ENCODE results near the gene RIT2.

RIT2 gene

DNA sequence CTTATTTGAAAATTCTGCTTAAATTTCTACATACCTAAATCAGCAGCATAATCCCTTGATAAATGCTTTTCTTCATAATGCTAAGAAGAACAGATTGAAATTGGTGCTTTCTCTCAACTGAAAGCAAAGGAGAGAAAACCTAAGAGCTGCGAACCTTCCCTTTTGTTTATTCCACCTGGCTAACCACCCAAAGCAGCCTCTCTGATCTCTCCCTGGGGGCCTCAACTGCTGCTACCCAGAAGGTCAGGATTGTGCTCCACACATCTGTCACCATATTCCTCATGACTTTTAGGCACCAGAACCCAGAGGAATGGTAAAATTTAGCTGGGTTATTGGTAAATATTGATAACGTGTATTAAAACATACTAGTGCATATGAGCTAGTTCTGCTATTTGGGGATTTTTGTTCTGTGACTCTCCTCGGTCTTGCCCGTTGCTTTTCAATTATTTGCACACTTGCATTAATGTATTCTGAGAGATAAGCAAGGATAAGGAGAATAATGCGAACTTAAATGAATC, 334.1 kb downstream of the RIT2 start:
- no peaks in the 10 kb centered on the region for H3F3A ChIP-seq (ENCODE audit: insufficient read depth)
- no peaks in the 10 kb centered on the region for H3K9me3 ChIP-seq (ENCODE audit: insufficient read depth, low read length)
- no peak for TF ChIP-seq EZH2phosphoT487 (conservative IDR thresholded peaks at IDR 0.05; ENCODE audit: low read length)
- TF ChIP-seq CTCF (IDR thresholded peaks at IDR 0.05; ENCODE audit: insufficient read depth, low read length, poor library complexity, severe bottlenecking) = no peak
- H3K9ac ChIP-seq (ENCODE audit: low read length) = no peak overlapping the region
- no peak overlapping the region for H3K4me3 ChIP-seq (ENCODE audit: insufficient read depth, low read length, poor library complexity, severe bottlenecking)
- no peaks in the 10 kb centered on the region for H3K27me3 ChIP-seq (ENCODE audit: low read length)
- H3K79me2 ChIP-seq (ENCODE audit: insufficient read depth, low read length) = no peaks in the 10 kb centered on the region
- no peak overlapping the region for H3K4me2 ChIP-seq (ENCODE audit: low read depth, low read length, poor library complexity, severe bottlenecking)
- no peaks in the 10 kb centered on the region for H3K9me2 ChIP-seq (replicated peaks; ENCODE audit: insufficient read depth, low read length)
- H4K20me1 ChIP-seq (ENCODE audit: low read depth, low read length) = no peaks in the 10 kb centered on the region
- no peak overlapping the region for H2AFZ ChIP-seq (ENCODE audit: low read depth, low read length, severe bottlenecking)
- no peak overlapping the region for H3K27ac ChIP-seq (ENCODE audit: low read depth, low read length)
- H3K36me3 ChIP-seq (ENCODE audit: low read length) = no peaks in the 10 kb centered on the region

DNA sequence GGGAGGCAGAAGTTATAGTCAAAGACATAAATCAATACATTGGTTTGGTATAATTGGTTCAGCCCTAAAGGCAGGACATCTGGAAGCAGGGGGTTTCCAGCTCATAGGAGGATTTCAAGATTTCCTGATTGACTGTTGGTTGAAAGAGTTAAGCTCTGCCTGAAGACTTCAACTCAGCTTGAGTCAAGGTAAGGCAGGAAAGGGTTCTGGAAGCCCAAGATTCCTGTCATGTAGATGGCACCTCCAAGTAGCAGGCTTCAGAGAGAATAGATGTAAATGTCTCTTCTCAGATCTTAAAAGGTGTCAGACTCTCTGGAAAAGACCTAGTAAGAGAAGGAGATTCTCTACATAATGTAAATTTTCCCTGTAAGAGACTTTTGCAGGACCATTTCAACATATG, 335.3 kb downstream of the RIT2 start:
- no peak overlapping the region for H3K9ac ChIP-seq (ENCODE audit: low read length)
- H3K4me2 ChIP-seq (ENCODE audit: low read depth, low read length, poor library complexity, severe bottlenecking) = no peak overlapping the region
- H3K27ac ChIP-seq (ENCODE audit: low read depth, low read length) = no peak overlapping the region
- H2AFZ ChIP-seq (ENCODE audit: low read depth, low read length, severe bottlenecking) = no peak overlapping the region
- peaks cover 5% of the 10 kb centered on the region; the same call in 1 of the 2 replicates for H3K9me3 ChIP-seq (ENCODE audit: insufficient read depth, low read length)
- no peaks in the 10 kb centered on the region for H3K27me3 ChIP-seq (ENCODE audit: low read length)
- H3F3A ChIP-seq (ENCODE audit: insufficient read depth) = no peaks in the 10 kb centered on the region
- H3K9me2 ChIP-seq (replicated peaks; ENCODE audit: insufficient read depth, low read length) = no peaks in the 10 kb centered on the region
- no peak overlapping the region for H3K4me3 ChIP-seq (ENCODE audit: insufficient read depth, low read length, poor library complexity, severe bottlenecking)
- H3K36me3 ChIP-seq (ENCODE audit: low read length) = no peaks in the 10 kb centered on the region
- no peaks in the 10 kb centered on the region for H4K20me1 ChIP-seq (ENCODE audit: low read depth, low read length)
- no peaks in the 10 kb centered on the region for H3K79me2 ChIP-seq (ENCODE audit: insufficient read depth, low read length)
- TF ChIP-seq EZH2phosphoT487 (conservative IDR thresholded peaks at IDR 0.05; ENCODE audit: low read length) = no peak
- TF ChIP-seq CTCF (IDR thresholded peaks at IDR 0.05; ENCODE audit: insufficient read depth, low read length, poor library complexity, severe bottlenecking) = no peak

- no peak overlapping the region for H3K4me3 ChIP-seq (ENCODE audit: insufficient read depth, low read length, poor library complexity, severe bottlenecking)
- peaks cover 5% of the 10 kb centered on the region; the same call in 1 of the 2 replicates for H3K9me3 ChIP-seq (ENCODE audit: insufficient read depth, low read length)
- no peaks in the 10 kb centered on the region for H3K27me3 ChIP-seq (ENCODE audit: low read length)
- H3K27ac ChIP-seq (ENCODE audit: low read depth, low read length) = no peak overlapping the region
- H3F3A ChIP-seq (ENCODE audit: insufficient read depth) = no peaks in the 10 kb centered on the region
- no peaks in the 10 kb centered on the region for H4K20me1 ChIP-seq (ENCODE audit: low read depth, low read length)
- no peak for TF ChIP-seq CTCF (IDR thresholded peaks at IDR 0.05; ENCODE audit: insufficient read depth, low read length, poor library complexity, severe bottlenecking)
- TF ChIP-seq EZH2phosphoT487 (conservative IDR thresholded peaks at IDR 0.05; ENCODE audit: low read length) = no peak
- no peak overlapping the region for H2AFZ ChIP-seq (ENCODE audit: low read depth, low read length, severe bottlenecking)
- no peak overlapping the region for H3K9ac ChIP-seq (ENCODE audit: low read length)
- H3K36me3 ChIP-seq (ENCODE audit: low read length) = no peaks in the 10 kb centered on the region
- no peaks in the 10 kb centered on the region for H3K79me2 ChIP-seq (ENCODE audit: insufficient read depth, low read length)
- no peak overlapping the region for H3K4me2 ChIP-seq (ENCODE audit: low read depth, low read length, poor library complexity, severe bottlenecking)
- H3K9me2 ChIP-seq (replicated peaks; ENCODE audit: insufficient read depth, low read length) = no peaks in the 10 kb centered on the region
Observed at GRCh38 chr18:42778445-42779042, 336.9 kb downstream of the RIT2 start.
